Measurements from ENCODE around the gene LIN7B. TPM values are rescaled to one million over a fixed set of nuclear protein-coding genes. Genes with fewer than 3 reads are reported as not detected.

Gene LIN7B
- total RNA-seq, 2 donors from 2014 or later = 11.8 to 14.6 TPM

DNA sequence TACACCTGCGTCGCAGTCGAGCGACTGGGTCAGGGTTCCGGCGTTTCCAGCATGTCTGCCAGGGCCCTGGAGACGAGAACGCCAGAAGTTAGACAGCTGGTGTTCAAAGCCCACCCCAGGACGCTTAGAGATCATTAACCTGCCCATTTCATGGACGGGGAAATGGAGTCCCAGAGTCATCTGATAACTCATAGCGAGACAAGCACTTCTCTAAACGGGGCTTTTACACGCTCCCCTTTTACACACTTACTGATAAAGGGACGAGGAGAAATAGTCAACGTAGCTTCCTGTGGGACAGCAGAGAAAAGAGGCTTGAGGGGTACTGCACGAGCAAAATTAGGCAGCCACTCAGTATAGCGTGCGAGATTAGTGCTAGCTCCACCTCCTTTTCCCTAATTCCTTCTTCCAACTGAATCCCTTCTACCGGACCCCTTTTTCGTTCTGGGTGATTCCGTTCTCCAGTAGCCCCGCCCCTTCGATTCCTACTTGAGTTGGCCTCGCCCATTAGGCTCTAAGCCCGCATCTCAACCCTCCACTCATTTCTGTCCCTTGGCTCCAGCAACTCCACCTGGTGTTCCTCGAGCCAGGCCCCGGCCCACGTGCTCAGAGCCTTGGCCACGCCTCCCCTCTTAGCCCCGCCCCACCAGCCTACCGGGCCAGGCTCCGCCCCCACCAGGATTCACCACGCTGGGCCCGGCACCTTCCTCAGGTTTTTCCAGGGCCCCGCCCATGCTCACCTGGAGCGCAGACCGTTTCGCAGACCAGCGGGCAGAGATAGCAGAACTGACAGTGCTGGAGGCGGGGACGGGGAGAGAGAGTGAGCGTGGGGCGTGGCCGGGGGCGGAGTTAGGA, 37.3 kb downstream of the LIN7B start:
- Histone ChIP-seq H3K4me1 (no peaks in the 10 kb centered on the region), H3K9me3 (no peaks in the 10 kb centered on the region), H3K4me3 (peak overlapping the region; percentile 58), H3K9ac (ENCODE audit: low read depth in 2 of 2, low read length in 2 of 2) (peak overlapping the region in 1 of 2 donors; percentile 100), H3K27ac (peak overlapping the region; percentile 92), H3K36me3 (no peaks in the 10 kb centered on the region), H3K27me3 (no peaks in the 10 kb centered on the region)
- no peak for TF ChIP-seq CTCF (IDR thresholded peaks at IDR 0.05)
- intact Hi-C loops (cut with DNase I) = no loop called here
- DNase-seq = peak; percentile 98

GRCh38 chr19:49152119-49152550, 38.0 kb downstream of the LIN7B start:
- Histone ChIP-seq H3K4me1 (no peaks in the 10 kb centered on the region), H3K27me3 (no peaks in the 10 kb centered on the region), H3K27ac (peak overlapping the region; percentile 92), H3K36me3 (no peaks in the 10 kb centered on the region), H3K9ac (ENCODE audit: low read depth in 2 of 2, low read length in 2 of 2) (no peak overlapping the region), H3K4me3 (no peak overlapping the region), H3K9me3 (no peaks in the 10 kb centered on the region)
- intact Hi-C loops (cut with DNase I) = no loop called here
- DNase-seq = no peak
- TF ChIP-seq CTCF (IDR thresholded peaks at IDR 0.05) = no peak

DNA sequence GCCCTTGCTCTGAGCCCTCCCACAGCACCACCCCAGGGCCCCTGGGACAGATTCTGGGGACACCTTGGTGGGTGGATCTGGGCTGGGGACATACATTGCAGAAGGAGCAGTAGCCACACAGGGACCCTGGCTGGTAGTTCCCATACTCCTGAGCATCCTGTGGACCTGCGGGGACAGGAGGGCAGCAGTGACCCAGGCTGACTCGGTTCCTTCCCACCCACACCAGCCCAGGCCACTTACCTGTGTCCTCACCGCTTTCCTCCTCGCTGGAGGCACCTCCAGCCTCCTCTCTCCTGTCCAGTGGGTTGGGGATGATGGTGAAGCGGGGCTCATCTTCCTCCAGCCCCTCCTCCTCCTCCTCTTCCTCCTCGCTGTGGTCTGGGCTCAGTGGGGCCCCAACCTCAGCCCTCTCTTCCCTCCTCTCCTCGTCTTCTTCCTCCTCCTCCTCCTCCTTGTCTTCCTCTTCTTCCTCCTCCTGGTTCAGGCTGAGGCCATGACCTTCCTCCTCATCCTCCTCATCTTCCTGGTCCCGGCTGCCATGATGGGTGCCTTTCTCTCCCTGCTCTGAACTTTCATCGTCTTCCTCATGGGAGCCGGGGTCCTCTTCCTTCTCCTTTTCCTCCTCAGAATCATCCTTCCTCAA, 39.1 kb downstream of the LIN7B start:
- Histone ChIP-seq H3K4me1 (no peaks in the 10 kb centered on the region), H3K9me3 (no peaks in the 10 kb centered on the region), H3K27ac (no peak overlapping the region), H3K27me3 (no peaks in the 10 kb centered on the region), H3K4me3 (no peak overlapping the region), H3K36me3 (no peaks in the 10 kb centered on the region), H3K9ac (ENCODE audit: low read depth in 2 of 2, low read length in 2 of 2) (no peak overlapping the region)
- no peak for DNase-seq
- intact Hi-C loops (cut with DNase I) = no loop called here
- TF ChIP-seq CTCF (IDR thresholded peaks at IDR 0.05) = no peak

DNA sequence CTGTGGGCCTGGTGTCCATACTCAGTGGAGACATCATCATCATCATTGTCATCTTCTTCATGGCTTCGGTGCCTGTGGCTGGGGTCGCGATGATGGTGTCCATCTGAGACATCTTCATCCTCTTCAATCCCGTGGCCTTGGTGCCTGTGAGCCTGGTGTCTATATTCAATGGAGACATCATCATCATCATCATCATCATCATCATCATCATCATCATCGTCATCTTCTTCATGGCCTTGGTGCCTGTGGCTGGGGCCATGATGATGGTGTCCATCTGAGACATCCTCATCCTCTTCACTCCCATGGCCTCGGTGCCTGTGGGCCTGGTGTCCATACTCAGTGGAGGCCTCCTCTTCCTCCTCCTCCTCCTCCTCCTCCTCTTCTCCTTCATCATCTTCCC, 40.1 kb downstream of the LIN7B start:
- no peak for DNase-seq
- intact Hi-C loops (cut with DNase I) = no loop called here
- H3K4me1 ChIP-seq = no peaks in the 10 kb centered on the region
- H3K36me3 ChIP-seq = no peaks in the 10 kb centered on the region
- no peak overlapping the region for H3K9ac ChIP-seq (ENCODE audit: low read depth in 2 of 2, low read length in 2 of 2)
- no peaks in the 10 kb centered on the region for H3K27me3 ChIP-seq
- H3K9me3 ChIP-seq = no peaks in the 10 kb centered on the region
- TF ChIP-seq CTCF (IDR thresholded peaks at IDR 0.05) = no peak
- H3K4me3 ChIP-seq = no peak overlapping the region
- H3K27ac ChIP-seq = no peak overlapping the region

DNA sequence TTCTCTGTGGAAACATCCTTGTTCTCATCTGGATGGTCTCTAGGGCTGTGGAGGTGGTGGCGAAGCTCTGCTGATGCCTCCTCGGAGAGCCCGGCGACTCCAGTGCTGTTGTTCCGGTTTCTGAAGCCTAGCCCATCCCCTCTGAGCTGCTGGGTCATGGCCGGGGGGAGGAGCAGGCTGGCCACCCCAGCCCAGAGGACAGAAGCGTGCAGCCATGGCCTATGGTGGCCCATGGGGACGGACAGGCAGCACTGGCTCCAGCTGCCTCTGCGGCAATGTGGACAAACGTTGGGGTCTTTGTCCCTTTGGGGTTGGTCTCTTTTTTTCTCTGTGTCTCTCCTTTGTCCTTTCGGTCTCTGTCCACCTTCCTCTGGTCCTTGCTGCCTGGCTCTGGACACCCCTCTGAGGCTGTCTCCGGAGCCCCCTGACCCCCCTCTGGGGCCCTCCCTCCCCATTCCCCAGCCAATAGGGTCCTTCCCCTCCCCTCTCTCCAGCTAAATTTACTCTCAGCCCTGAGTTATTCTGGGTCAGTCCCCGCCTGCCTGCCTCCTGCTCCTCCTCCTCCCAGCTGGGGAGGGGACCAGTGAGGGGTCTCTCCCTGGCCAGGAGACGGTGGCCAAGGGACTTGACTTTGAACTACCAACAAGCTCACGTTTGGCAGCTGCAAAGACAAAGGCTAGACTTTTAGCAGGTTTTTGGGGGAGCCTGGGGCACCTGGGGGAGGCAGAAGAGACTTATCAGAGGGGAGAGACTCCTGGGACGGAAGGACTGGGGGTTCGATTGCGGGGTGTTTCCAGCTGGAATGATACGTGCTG, 41.0 kb downstream of the LIN7B start, which contains the start of gene HRC:
Gene HRC, minus strand, starts transcription at position 392 of the 815 bp plus-strand sequence. Its CDS starts 159 bp downstream, at position 233.
- intact Hi-C loops (cut with DNase I) = loop anchor here (5.0 kb wide), 1 partner anchor 42 kb away; no protein-coding TSS in a partner anchor
- H3K4me1 ChIP-seq = no peaks in the 10 kb centered on the region
- H3K9me3 ChIP-seq = no peaks in the 10 kb centered on the region
- no peak for TF ChIP-seq CTCF (IDR thresholded peaks at IDR 0.05)
- no peaks in the 10 kb centered on the region for H3K27me3 ChIP-seq
- no peak within 1 kb of the TSS for H3K27ac ChIP-seq
- H3K36me3 ChIP-seq = no peaks in the 10 kb centered on the region
- no peak for DNase-seq
- H3K4me3 ChIP-seq = no peak within 1 kb of the TSS
- H3K9ac ChIP-seq (ENCODE audit: low read depth in 2 of 2, low read length in 2 of 2) = no peak within 1 kb of the TSS
